Fibroblast of villous mesenchyme (primary cell): ENCODE data around the gene YBX3. TPM values are rescaled to one million over a fixed set of nuclear protein-coding genes. Genes with fewer than 3 reads are reported as not detected.

Experiments used
- DNase-seq: peaks from one replicate; pipeline ENCODE4 v3.0.0-alpha.2; 2010; ENCODE audit warnings: low read depth
- H3K4me3 ChIP-seq: 2 replicates; pipeline ENCODE4 v1.5.1; 2011; ENCODE audit warnings: low read depth, mild to moderate bottlenecking, low read length
- total RNA-seq: library from RNA; depleted of rRNA; stranded (reverse); fragments of >200 nt; gene quantifications from 2 replicates; pipeline ENCODE4 v1.2.3, GENCODE V29; 2012
- TF ChIP-seq, protein P1 (sequence below): IDR thresholded peaks from 2 replicates; pipeline ENCODE4 v1.5.1; 2012; ENCODE audit warnings: low read depth, mild to moderate bottlenecking, low read length; ENCODE audit not compliant: insufficient read depth

Gene YBX3
- total RNA-seq, 1 donor = 104 TPM

DNA sequence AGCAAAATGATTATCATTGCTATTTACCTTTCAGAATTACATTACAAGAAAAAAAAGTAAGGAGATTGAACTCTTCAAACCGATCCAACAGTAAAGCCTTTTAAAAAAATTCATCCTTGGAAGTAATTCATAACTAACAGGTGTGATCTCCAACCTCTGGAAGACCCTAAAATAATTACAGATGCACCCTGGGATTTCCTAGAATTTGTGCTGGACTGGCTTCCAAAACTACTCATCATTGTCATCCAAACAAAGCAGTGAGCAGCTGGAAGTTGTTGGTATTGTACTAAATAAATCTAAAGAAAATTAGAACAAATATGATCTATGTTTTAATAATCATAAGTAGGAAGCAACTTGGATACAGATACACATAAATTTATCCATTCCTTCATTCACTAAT is 1.9 kb upstream of the YBX3 start:
- no peak overlapping the region for H3K4me3 ChIP-seq
- TF ChIP-seq, protein P1, sequence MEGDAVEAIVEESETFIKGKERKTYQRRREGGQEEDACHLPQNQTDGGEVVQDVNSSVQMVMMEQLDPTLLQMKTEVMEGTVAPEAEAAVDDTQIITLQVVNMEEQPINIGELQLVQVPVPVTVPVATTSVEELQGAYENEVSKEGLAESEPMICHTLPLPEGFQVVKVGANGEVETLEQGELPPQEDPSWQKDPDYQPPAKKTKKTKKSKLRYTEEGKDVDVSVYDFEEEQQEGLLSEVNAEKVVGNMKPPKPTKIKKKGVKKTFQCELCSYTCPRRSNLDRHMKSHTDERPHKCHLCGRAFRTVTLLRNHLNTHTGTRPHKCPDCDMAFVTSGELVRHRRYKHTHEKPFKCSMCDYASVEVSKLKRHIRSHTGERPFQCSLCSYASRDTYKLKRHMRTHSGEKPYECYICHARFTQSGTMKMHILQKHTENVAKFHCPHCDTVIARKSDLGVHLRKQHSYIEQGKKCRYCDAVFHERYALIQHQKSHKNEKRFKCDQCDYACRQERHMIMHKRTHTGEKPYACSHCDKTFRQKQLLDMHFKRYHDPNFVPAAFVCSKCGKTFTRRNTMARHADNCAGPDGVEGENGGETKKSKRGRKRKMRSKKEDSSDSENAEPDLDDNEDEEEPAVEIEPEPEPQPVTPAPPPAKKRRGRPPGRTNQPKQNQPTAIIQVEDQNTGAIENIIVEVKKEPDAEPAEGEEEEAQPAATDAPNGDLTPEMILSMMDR = no peak
- DNase-seq = no peak

DNA sequence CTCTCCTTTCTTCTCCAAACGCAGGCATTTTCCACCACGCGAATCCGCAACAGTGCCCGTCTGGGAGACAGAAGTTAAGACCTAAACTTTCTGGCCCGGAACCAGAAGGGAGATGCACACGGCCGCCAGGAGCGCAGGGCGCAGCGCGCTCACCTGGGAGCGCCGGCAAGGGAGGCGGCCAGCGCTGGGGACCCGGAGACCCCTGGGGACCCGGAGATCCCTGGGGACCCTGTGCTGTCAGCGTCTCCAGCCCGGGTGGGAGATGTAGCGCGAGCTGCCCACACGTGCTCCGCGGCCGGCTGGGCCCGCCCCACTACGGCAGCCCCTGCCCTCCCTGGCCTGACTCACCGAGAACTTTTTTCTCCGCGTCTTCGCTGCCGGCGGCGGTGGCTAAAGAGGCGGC is 620 bp downstream of the YBX3 start:
- peak overlapping the region; percentile 98 for H3K4me3 ChIP-seq
- TF ChIP-seq, protein P1 = peak; percentile 28
- peak; percentile 56 for DNase-seq

DNA sequence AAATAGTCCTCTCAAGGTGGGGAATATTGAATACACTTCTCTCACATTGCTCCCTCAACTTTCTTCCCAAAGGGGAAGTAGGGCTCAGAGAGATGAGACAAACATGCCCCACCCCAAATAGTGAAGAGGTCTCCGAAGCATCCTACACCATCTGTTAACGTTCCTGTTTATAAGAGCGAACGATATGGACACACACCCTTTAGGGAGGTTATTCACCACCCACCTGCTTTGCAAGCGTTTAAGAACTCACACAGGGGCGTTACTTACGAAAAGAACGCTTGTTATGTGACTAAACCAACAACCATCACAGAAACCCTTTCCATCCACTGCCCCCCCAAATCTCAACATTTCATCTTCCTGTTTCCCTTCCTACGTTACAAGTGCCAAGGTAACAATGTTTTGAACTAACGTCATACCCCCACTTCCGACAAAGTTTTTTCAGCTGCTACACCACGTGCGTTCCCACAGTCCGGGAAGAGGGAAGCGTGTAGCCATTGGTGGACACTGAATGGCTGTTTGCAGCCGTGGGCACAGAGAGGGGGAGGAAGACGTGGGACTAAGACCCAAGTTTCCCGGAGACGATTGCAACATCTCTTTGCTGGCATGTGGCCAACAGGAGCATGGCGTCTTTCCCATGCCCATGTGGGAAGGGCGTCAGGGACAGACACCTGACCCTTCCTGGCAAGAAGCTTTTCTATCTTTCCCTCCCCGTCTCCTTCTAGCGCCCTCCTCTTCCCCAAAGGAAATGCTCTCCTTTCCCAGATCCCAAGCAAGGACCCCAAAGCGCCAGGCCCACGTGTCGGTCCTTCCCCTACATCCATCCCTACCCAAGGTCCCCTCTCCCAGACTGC is 1.2 kb downstream of the YBX3 start:
- TF ChIP-seq, protein P1 = no peak
- peak overlapping the region; percentile 98 for H3K4me3 ChIP-seq
- DNase-seq = peak; percentile 99

DNA sequence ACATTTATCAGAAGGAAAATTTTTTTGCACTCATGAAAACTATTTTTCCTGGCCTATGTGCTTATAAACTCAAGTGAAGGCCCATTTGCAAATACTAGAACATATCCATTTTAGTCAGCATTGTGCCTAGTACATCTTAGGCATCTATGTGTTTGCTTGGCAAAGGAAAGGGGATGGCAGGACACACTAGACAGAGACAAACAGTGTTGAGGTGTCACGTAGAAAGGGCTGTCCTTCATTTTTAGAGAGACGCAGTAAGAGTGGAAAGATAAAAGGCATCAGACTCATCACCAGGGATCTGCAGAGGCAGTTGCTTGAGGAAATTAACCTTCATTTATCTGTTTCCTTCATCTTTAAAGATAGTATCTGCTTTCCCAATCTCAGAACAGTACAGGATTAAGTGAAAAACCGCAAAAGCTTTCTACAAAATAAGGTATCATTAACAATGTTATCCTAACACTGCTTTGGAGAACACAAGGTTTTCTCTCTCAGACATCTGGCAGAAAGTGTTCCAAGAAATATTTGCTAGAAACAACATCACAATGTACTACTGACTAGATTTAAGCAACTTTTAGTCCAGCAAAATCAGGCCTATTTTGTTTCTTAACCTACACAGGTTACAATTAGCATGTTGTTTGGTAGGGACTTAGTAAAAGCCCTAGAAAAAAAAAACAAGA is 2.0 kb downstream of the YBX3 start:
- TF ChIP-seq, protein P1 = no peak
- peak overlapping the region; percentile 98 for H3K4me3 ChIP-seq
- peak; percentile 68 for DNase-seq

DNA sequence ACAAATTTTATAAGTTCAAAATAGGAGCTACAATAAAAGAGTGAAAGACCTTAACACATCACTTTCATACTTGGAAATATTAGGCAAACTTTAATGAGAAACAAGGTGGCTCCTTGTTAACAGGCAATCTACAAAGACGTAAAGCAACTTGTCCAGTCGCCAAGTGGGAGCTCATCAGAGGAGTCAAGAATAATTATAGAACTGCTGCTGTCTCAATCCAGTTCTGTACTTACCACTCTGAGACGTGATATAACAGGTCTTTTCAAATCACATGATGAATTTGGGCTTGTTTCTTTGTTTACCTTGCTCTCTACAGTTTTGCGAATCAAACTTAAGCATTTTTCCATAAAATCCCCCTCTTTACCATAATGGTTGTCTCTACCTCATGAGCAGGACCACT is 3.6 kb downstream of the YBX3 start:
- no peak overlapping the region for H3K4me3 ChIP-seq
- DNase-seq = peak; percentile 19
- TF ChIP-seq, protein P1 = no peak

DNA sequence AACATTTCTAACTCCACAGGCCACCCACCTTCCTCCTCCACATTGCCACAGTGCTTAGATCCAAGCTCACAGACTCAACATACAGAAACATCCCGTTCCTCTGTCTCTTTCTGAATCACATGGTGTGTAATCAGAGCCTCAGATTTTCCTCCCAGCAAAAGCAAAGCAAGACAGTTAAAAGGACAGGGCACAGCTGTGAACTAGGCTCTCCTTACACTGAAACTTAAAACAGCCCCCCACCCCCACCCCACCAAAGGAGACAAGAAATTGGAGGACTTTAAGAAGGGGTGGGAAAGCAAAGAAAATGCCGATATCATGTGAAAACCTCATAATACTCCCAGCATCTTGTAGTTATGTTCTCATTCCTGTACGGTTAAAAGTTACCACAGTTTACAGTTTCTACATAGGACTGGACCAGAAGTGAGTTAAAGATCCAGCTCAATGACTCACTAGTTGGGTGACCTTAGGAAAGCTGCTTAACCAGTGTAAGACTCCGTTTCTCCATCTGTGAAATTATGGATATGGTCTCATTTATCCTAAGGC is 4.8 kb downstream of the YBX3 start:
- H3K4me3 ChIP-seq = peak overlapping the region; percentile 42
- TF ChIP-seq, protein P1 = no peak
- peak; percentile 94 for DNase-seq
